ENCODE measurements around the gene EGFL8.
"Not testable (repeated sequence)": the region's sequence is repeated elsewhere in the genome, so short reads cannot be mapped to it uniquely, and the experiment has no call there.

Gene EGFL8

DNA sequence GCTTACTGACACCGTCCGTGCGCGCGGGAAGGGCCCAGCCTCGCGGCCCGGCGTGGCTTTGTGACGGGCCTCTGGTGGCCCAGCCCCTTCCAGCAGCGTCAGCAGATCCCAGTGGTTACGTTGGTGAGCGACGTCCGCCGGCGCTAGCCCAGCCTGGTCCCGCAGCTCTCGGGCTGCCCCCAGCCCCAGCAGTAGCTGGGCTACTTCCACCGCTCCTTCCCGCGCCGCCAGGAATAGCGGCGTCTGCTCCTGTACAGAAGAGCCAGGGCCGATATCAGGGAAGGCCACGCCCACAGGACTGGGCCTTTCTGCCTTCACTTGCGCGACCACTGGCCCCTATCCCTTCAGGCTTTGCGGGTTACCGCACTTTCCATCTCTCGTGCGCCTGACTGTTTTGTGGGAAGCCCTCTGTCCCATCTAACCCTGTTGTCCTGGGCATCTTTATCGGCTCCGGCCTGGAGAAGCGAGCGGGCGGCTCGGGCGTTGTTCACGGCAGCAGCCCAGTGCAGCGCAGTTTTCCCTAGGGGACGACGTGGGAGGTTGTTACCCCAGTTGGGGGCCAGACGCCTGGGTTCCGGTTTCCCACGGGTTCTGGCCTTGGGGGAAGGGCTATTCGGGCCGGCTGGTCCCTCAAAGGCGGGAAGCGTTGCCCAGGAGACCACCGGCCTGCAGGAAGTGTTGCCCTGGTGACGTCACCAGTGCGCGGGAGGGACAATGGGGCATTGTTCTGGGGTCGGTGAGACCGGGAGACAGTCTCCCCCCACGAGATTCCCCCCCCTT, 31.7 kb downstream of the EGFL8 start:
- DNase-seq (ENCODE audit: low read depth), result peak; percentile 63

- no peak for DNase-seq (ENCODE audit: low read depth)
Measured at GRCh38 chr6:32196682-32197616, 32.6 kb downstream of the EGFL8 start.

DNA sequence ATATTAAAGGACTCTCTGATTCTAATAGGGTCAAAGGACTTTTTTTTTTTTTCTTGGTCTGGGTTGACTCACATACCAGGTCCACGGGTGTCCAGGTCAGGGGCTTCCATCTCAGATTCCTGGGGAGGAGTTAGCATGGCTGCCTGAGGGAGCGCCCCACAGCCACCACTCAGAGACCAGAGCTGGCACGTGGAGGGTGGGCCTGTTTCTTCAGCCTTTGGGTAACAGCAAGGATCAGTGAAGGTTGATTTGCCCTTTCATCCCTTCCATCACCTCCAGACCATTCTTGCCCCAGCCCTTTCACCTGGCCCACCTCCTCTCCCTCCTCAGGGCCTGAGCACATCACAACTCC, 33.9 kb downstream of the EGFL8 start:
- no peak for DNase-seq (ENCODE audit: low read depth)

GRCh38 chr6:32198866-32199265, 34.5 kb downstream of the EGFL8 start:
- no peak for DNase-seq (ENCODE audit: low read depth)

DNA sequence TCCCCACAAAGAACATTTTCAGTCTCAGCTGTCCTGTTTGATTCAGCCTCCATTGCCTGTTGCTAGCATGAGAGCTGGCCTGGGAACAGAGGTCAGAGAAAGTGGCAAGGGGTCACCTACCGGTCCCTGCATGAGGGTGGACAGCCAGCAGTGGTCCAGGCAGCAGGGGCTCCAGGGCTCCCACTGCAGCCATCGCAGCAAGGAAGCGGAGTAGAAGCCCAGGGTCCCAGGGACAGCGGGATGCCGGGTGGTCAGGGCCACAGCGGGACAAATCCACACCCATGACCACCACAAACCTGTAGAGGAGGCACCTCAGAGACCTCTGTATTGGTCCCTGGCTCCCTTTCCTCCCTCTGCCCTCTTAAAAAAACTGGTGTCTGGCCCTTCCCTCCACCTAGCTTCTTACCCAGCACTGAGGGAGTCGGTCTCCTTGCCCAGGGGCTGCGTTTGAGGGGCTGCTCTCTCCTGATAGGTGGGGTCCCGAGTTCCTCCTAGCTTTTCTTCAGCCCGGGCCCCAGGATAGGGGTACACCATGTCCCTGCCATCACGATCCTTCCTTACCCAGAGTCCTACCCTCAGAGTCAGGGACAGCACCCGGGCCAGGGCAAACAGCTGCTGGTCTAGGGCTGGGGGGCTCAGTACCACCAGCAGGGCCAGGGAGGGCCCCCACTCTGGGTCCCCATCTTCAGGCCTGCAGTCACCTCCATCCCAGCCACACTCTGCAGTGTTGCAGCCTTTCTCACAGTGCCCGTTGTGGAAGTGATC, 36.5 kb downstream of the EGFL8 start:
- no peak for DNase-seq (ENCODE audit: low read depth)

DNA sequence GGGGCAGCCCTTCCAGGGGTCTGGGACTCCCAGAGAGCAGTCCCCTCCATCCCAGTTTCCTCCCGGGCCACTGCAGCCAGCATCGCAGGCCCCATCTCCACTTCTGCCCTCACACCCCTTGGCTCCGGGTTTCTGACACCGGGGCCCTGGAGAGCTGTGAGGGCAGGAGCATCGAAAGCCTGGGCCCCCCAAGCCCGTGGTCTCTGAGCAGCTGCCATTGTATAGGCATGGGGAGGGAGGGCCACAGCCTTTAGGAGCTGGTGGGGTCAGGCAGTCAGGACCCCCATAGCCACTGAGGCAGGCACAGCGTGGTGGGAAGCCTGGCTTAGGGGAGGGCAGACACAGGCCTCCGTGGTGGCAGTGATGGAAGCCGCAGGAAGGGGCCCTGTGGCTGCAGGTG, 37.8 kb downstream of the EGFL8 start:
- no peak for DNase-seq (ENCODE audit: low read depth)

DNA sequence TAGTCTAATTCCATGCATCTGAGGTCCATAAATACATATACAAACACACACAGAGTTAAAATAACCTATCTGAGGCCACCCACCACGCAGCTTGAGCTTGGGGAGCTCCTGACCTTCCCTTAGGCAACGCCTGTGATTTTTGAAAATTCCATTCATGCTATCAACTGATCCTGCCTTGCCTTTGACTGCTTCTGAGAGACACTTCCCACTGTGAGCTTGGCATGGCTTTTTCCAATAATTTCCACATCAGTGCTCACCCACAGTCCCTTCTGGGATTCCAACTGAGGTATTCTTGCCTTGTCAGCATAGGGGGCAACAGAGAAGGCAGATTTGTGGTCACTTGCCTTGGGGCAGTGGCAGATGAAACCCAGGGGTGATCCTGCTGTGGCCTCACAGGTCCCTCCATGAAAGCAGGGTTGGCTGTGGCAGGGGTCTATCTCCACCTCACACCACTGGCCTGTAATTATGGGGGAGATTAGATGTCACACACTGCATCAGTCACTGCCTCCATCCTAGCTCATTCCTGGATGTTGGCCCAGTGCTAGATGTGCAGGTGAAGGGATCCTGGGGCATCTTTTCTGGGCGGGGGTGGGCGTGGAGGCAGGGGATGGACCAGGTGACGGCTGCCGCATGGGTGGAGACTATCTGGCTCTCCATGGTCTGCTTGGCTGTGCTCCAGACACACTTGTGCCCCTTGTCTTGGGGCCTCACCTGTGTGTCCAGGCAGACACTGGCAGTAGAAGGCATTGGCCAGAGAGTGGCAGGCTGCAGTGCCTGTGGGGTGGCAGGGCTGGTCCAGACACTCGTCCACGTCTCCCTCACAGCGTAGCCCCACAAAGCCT, 39.3 kb downstream of the EGFL8 start:
- DNase-seq (ENCODE audit: low read depth), result no peak

- no peak for DNase-seq (ENCODE audit: low read depth)
Measured at GRCh38 chr6:32204268-32204715, 39.9 kb downstream of the EGFL8 start.

GRCh38 chr6:32208996-32209395, 44.6 kb downstream of the EGFL8 start:
- DNase-seq (ENCODE audit: low read depth), result no peak

DNA sequence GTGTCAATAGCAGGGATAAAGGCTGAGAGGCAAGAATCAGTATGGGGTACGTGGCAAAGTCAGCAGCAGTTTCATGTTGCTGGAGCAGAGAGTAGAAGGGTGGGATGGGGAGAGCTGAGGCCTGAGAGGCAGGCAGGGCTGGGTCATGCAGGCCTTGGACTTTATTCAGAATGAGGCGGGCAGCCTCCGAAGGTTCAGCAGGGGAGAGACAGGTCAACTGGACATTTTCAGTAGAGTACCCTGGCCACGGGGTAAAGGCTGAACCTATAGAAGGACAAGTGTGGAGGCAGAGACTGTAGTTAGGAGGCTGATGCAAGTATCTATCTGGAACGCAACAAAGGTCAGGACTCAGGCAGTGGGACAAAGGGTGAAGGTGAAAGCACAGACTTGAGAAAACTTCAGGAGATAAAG, 45.8 kb downstream of the EGFL8 start:
- no peak for DNase-seq (ENCODE audit: low read depth)

DNA sequence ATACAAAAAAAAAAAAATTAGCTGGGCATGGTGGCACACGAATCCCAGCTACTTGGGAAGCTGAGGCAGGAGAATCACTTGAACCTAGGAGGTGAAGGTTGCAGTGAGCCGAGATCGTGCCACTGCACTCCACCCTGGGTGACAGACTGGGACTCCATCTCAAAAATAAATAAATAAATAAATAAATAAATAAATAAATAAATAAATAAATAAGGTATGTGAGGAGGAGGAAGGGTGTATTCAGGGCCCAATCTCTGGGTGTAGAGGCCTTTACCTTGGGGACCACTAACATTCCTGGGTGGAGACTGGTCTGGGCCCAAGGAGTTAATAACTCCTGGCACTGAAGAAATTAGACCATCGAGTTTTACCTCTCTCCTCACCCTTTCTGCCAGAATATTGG, 47.0 kb downstream of the EGFL8 start:
- not testable (repeated sequence) for DNase-seq (ENCODE audit: low read depth)

- no peak for DNase-seq (ENCODE audit: low read depth)
Measured at GRCh38 chr6:32212076-32212760, 47.8 kb downstream of the EGFL8 start.

GRCh38 chr6:32213649-32214048, 49.3 kb downstream of the EGFL8 start:
- DNase-seq (ENCODE audit: low read depth), result no peak

DNA sequence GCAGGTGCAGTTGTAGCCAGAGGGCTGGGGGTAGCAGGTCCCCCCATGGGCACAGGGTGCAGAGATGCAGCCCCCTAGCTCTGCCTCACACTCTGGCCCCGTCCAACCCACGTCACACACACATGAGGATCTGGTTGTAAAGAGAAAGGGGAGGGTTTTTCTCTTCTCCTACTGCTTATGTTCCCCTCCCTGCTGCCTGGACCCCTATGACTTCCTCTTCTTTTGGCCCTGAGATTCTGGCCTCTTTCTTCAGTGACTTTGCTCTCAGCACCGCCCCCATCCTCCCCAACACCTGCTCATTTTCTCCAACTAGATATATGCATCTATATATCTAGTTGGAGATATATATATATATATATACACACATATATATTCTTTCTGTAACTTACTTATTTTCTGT, 49.7 kb downstream of the EGFL8 start:
- DNase-seq (ENCODE audit: low read depth), result no peak

DNA sequence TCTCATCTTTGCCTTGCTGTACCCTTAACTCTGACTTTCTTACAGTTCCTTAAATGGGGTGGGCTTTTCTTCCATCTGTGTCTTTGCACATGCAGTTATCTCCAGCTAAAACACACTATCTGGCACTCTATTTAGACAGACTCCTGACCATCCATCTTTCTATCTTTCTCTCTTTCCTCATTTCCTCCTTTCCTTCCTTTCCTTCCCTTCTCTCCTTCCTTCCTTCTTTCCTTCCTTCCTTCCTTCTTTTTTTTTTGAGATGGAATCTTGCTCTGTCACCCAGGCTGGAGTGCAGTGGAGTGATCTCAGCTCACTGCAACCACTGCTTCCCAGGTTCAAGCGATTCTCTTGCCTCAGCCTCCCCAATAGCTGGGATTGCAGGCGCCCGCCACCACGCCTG, 51.2 kb downstream of the EGFL8 start:
- DNase-seq (ENCODE audit: low read depth), result no peak

DNA sequence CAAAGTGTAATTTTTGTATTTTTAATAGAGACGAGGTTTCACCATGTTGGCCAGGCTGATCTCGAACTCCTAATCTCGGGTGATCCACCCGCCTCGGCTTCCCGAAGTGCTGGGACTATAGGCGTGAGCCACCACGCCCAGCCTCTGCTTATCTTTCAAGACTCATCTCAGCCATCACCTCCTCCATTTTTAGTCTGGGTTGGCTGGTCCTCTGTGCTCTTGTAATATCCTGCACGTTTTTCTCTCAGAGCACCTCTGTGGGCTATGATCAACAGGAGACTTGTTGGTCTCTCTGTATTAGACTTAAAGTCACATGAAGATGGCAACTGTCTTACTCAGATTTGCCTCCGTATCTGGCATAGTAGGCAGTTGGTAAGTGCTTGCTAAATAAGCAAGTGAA, 51.9 kb downstream of the EGFL8 start:
- DNase-seq (ENCODE audit: low read depth), result no peak

DNA sequence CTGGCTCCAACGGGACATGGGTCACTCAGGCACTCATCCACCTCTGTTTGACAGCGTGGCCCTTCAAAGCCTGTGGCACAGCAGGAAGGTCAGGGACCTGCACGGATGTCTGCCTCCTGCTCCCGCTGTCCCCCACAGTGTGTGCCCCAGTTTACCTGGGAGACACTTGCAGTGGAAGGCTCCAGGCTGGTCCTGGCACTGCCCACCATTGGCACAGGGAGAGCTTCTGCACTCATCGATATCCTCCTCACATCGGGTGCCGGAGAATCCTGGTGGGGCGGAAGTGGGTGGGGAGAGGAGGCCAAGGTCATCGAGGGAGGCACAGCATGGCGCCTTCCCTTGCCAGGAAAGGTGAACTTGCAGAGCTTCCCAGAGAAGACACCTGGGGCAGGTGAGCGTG, 52.6 kb downstream of the EGFL8 start:
- DNase-seq (ENCODE audit: low read depth), result no peak
